Common myeloid progenitor, CD34-positive (primary cell): ENCODE results near the gene TNFRSF1A.
A peak's percentile ranks its signal among the peaks of the same experiment; 100 is the strongest.

Experiments
- CTCF ChIA-PET: fragments of 350-600 bp; sonication (Branson Sonifier 250); formaldehyde crosslinking; loops from one replicate; lab custom pipeline; 2021; ENCODE audit warnings: antibody characterized with exemption; lab: Charles Lee
- POLR2A ChIA-PET: fragments of 350-600 bp; sonication (Branson Sonifier 250); formaldehyde crosslinking; loops from one replicate; lab custom pipeline; 2021; ENCODE audit warnings: antibody characterized with exemption; lab: Charles Lee
- DNase-seq, 3 donors: peaks; one replicate each; pipeline versions ENCODE4 v3.0.0 to v3.0.0-alpha.2; 2013
- H3K27ac ChIP-seq, 2 experiments: 1 replicate in 1 of 2; 2 replicates in 1 of 2; pipeline ENCODE4 v1.7.0; 2013; ENCODE audit warnings: inconsistent platforms in 2 of 2, low read length in 2 of 2, mild to moderate bottlenecking in 2 of 2, low read depth in 1 of 2, moderate library complexity in 1 of 2; ENCODE audit not compliant: severe bottlenecking in 2 of 2, insufficient read depth in 1 of 2, poor library complexity in 1 of 2
- H3K27me3 ChIP-seq, 5 experiments: replicated peaks in 2 of 5; 1 replicate in 3 of 5; 2 replicates in 2 of 5; pipeline versions ENCODE4 v1.6.1 to v1.7.0; 2013; ENCODE audit warnings: low read length in 4 of 5, mild to moderate bottlenecking in 2 of 5, moderate library complexity in 2 of 5, inconsistent platforms in 1 of 5; ENCODE audit not compliant: insufficient read depth in 5 of 5, control insufficient read depth in 4 of 5
- H3K36me3 ChIP-seq, 4 experiments: 1 replicate in 2 of 4; 2 replicates in 2 of 4; pipeline versions ENCODE4 v1.6.1 to v1.7.0; 2013; ENCODE audit warnings: low read length in 3 of 4, control low read depth in 1 of 4, mild to moderate bottlenecking in 1 of 4; ENCODE audit not compliant: control insufficient read depth in 4 of 4, insufficient read depth in 4 of 4
- H3K4me1 ChIP-seq, 4 experiments: 1 replicate in 3 of 4; 2 replicates in 1 of 4; pipeline versions ENCODE4 v1.6.1 to v1.7.1; 2013; ENCODE audit warnings: low read length in 3 of 4, mild to moderate bottlenecking in 3 of 4, control low read depth in 1 of 4, inconsistent platforms in 1 of 4, moderate library complexity in 1 of 4; ENCODE audit not compliant: control insufficient read depth in 4 of 4, insufficient read depth in 4 of 4; ENCODE audit errors: control extremely low read depth in 1 of 4
- H3K4me3 ChIP-seq, 7 experiments: 1 replicate in 4 of 7; 2 replicates in 3 of 7; pipeline versions ENCODE4 v1.5.1 to v1.7.0; 2013; ENCODE audit warnings: mild to moderate bottlenecking in 7 of 7, low read length in 6 of 7, moderate library complexity in 6 of 7, inconsistent platforms in 2 of 7, low read depth in 2 of 7, control low read depth in 1 of 7; ENCODE audit not compliant: insufficient read depth in 4 of 7, control insufficient read depth in 1 of 7; ENCODE audit errors: extremely low read depth in 1 of 7
- H3K9me3 ChIP-seq, 5 experiments: 1 replicate in 4 of 5; 2 replicates in 1 of 5; pipeline versions ENCODE4 v1.6.1 to v1.7.1; 2013; ENCODE audit warnings: low read length in 4 of 5, mild to moderate bottlenecking in 2 of 5, inconsistent platforms in 1 of 5, low read depth in 1 of 5, moderate library complexity in 1 of 5; ENCODE audit not compliant: control insufficient read depth in 4 of 5, insufficient read depth in 2 of 5; ENCODE audit errors: control extremely low read depth in 1 of 5
- WGBS: methylation state at CpG from one replicate; pipeline ENCODE4 v1.1.5; 2013; ENCODE audit not compliant: insufficient coverage; 5-methylcytosine and 5-hydroxymethylcytosine counted together

Gene TNFRSF1A

GRCh38 chr12:6374786-6375160 lies 32.9 kb upstream of the TNFRSF1A start:
- Histone ChIP-seq H3K4me1 (peaks cover 4 to 91% (median 60%) of the 10 kb centered on the region in 4 experiments), H3K27ac (no peak overlapping the region), H3K9me3 (no peaks in the 10 kb centered on the region), H3K36me3 (no peaks in the 10 kb centered on the region), H3K27me3 (no peaks in the 10 kb centered on the region), H3K4me3 (no peak overlapping the region)
- no peak for DNase-seq
- ChIA-PET POLR2A (interaction anchor here (0.9 kb wide), 1 partner anchor 13 kb away, joined by 4 read pairs; no protein-coding TSS in a partner anchor), CTCF (interaction anchor here (0.7 to 6.9 kb wide), 10 partner anchors 9 to 91 kb away, joined by 3 to 73 read pairs (median 4); partner anchors contain the start of genes LTBR and TNFRSF1A)
- WGBS = 96% methylated on average over 7 of the region's 7 CpGs

GRCh38 chr12:6374028-6374785 lies 32.3 kb upstream of the TNFRSF1A start:
- ChIA-PET CTCF (interaction anchor here (0.6 to 6.9 kb wide), 11 partner anchors 9 to 203 kb away, joined by 3 to 73 read pairs (median 4); partner anchors contain the start of genes LTBR and TNFRSF1A), POLR2A (no interaction called here)
- Histone ChIP-seq H3K27me3 (no peaks in the 10 kb centered on the region), H3K4me1 (peaks cover 4 to 94% (median 60%) of the 10 kb centered on the region in 4 experiments), H3K4me3 (no peak overlapping the region), H3K27ac (no peak overlapping the region), H3K9me3 (no peaks in the 10 kb centered on the region), H3K36me3 (no peaks in the 10 kb centered on the region)
- DNase-seq = no peak
- 97% methylated on average over 21 of the region's 24 CpGs for WGBS

GRCh38 chr12:6373022-6373787 lies 31.3 kb upstream of the TNFRSF1A start:
- Histone ChIP-seq H3K36me3 (no peaks in the 10 kb centered on the region), H3K9me3 (no peaks in the 10 kb centered on the region), H3K4me3 (no peak overlapping the region), H3K27ac (no peak overlapping the region), H3K27me3 (no peaks in the 10 kb centered on the region), H3K4me1 (peaks cover 7 to 94% (median 64%) of the 10 kb centered on the region in 4 experiments)
- ChIA-PET CTCF (interaction anchor here (0.6 to 6.9 kb wide), 10 partner anchors 8 to 202 kb away, joined by 4 to 73 read pairs (median 6); partner anchors contain the start of genes LTBR and TNFRSF1A), POLR2A (interaction anchor here (0.6 to 1.0 kb wide), 2 partner anchors 31 to 37 kb away, joined by 3 to 5 read pairs; no protein-coding TSS in a partner anchor)
- no peak for DNase-seq
- 80% methylated on average over 13 of the region's 14 CpGs for WGBS

- ChIA-PET CTCF (interaction anchor here (0.6 to 6.9 kb wide), 8 partner anchors 9 to 93 kb away, joined by 3 to 73 read pairs (median 6); partner anchors contain the start of gene TNFRSF1A), POLR2A (interaction anchor here (0.6 to 1.0 kb wide), 2 partner anchors 32 to 36 kb away, joined by 3 to 5 read pairs; no protein-coding TSS in a partner anchor)
- H3K9me3 ChIP-seq = no peaks in the 10 kb centered on the region
- peak; percentile 61 to 88 (median 88) for DNase-seq
- H3K4me1 ChIP-seq = peaks cover 8 to 94% (median 68%) of the 10 kb centered on the region in 4 experiments
- WGBS = 18% methylated on average over 6 of the region's 8 CpGs
- no peak overlapping the region for H3K27ac ChIP-seq
- H3K4me3 ChIP-seq = peak overlapping the region in 3 of 7 experiments; percentile 1 to 40 (median 9)
- no peaks in the 10 kb centered on the region for H3K27me3 ChIP-seq
- H3K36me3 ChIP-seq = no peaks in the 10 kb centered on the region
Measured at GRCh38 chr12:6372403-6373003, 30.6 kb upstream of the TNFRSF1A start.

GRCh38 chr12:6370994-6371754 lies 29.3 kb upstream of the TNFRSF1A start:
- Histone ChIP-seq H3K4me1 (peaks cover 8 to 88% (median 58%) of the 10 kb centered on the region in 4 experiments), H3K27me3 (no peaks in the 10 kb centered on the region), H3K36me3 (no peaks in the 10 kb centered on the region), H3K4me3 (no peak overlapping the region), H3K9me3 (no peaks in the 10 kb centered on the region), H3K27ac (no peak overlapping the region)
- CTCF ChIA-PET = interaction anchor here (0.7 to 6.9 kb wide), 11 partner anchors 11 to 165 kb away, joined by 3 to 73 read pairs (median 7); partner anchors contain the start of genes LTBR and TNFRSF1A
- WGBS = 91% methylated on average over 5 of the region's 15 CpGs
- POLR2A ChIA-PET = interaction anchor here (0.7 kb wide), 1 partner anchor 48 kb away, joined by 3 read pairs; no protein-coding TSS in a partner anchor
- peak in 2 of 3 donors; percentile 32 to 40 for DNase-seq

- no peaks in the 10 kb centered on the region for H3K36me3 ChIP-seq
- H3K27ac ChIP-seq = no peak overlapping the region
- H3K4me1 ChIP-seq = peaks cover 8 to 82% (median 52%) of the 10 kb centered on the region in 4 experiments
- ChIA-PET CTCF (interaction anchor here (0.7 to 6.9 kb wide), 11 partner anchors 10 to 165 kb away, joined by 3 to 73 read pairs (median 7); partner anchors contain the start of genes LTBR and TNFRSF1A), POLR2A (no interaction called here)
- no peaks in the 10 kb centered on the region for H3K9me3 ChIP-seq
- no peak overlapping the region for H3K4me3 ChIP-seq
- H3K27me3 ChIP-seq = no peaks in the 10 kb centered on the region
- no peak for DNase-seq
- 100% methylated on average over 3 of the region's 4 CpGs for WGBS
Measured at GRCh38 chr12:6370576-6370935, 28.7 kb upstream of the TNFRSF1A start.
